Lower leg skin (tissue), 4 donors: ENCODE measurements around the gene PHTF2. TPM values are rescaled to one million over a fixed set of nuclear protein-coding genes. Genes with fewer than 3 reads are reported as not detected.

Source experiments
- DNase-seq, 2 donors: peaks; one replicate each; pipeline ENCODE4 v3.0.0-alpha.2; 2019; ENCODE audit warnings: low spot score in 2 of 2
- H3K4me3 ChIP-seq: fragments of 200-600 bp; sonication (generic); 2 replicates; pipeline ENCODE4 v1.5.1; 2017; ENCODE audit warnings: mild to moderate bottlenecking, low read depth; ENCODE audit not compliant: poor library complexity, severe bottlenecking
- CTCF ChIP-seq, 3 donors: fragments of 450-650 bp; IDR thresholded peaks; one replicate each; pipeline ENCODE4 v1.5.1; 2016; ENCODE audit warnings: antibody characterized with exemption in 3 of 3, mild to moderate bottlenecking in 3 of 3, moderate library complexity in 2 of 3
- POLR2A ChIP-seq, 2 donors: fragments of 450-650 bp; IDR thresholded peaks; one replicate each; pipeline ENCODE4 v1.6.1; 2016 to 2017; ENCODE audit warnings: antibody characterized with exemption in 2 of 2, mild to moderate bottlenecking in 1 of 2, moderate library complexity in 1 of 2
- WGBS, 2 donors: methylation state at CpG; one replicate each; pipeline ENCODE4 v1.1.5; 2018; 5-methylcytosine and 5-hydroxymethylcytosine counted together
- intact Hi-C: fragments of 100-400 bp; cut with DNase I; formaldehyde crosslinking; loops from one replicate; pipeline ENCODE4 v1.15.0; 2023; ENCODE audit warnings: low total_unique reads
- total RNA-seq, 4 donors: library from RNA; depleted of rRNA; stranded (reverse); fragments of >200 nt; gene quantifications; one replicate each; pipeline ENCODE4 v1.1.0, GENCODE V29; 2016

PHTF2 gene
- total RNA-seq, 4 donors from 2014 or later, result 6.9 to 11.9 (median 9.8) TPM

GRCh38 chr7:77794000-77794399 is 4.6 kb upstream of the PHTF2 start:
- H3K4me3 ChIP-seq, result no peak overlapping the region
- no peak for TF ChIP-seq POLR2A (IDR thresholded peaks at IDR 0.05)
- no peak for TF ChIP-seq CTCF (IDR thresholded peaks at IDR 0.05)
- 89 to 95% methylated on average over 4 of the region's 4 CpGs for WGBS, 2 donors
- intact Hi-C loops, result no loop called here
- no peak for DNase-seq

DNA sequence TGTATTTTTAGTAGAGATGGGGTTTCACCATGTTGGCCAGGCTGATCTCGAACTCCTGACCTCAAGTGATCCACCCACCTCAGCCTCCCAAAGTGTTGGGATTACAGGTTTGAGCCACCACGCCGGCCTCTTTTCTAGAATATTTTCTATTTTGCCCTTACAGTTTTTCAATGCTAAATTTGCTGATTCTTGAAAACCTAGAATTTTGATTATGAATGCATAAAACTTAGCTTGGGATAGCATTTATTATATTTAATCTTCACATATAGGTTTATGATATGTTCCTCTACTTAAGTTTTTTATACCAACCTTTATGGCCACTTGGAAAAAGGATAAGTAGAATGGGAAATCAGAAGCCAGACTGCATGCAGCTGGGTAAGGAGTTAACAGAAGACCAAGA is 2.5 kb upstream of the PHTF2 start:
- intact Hi-C loops, result no loop called here
- 65 to 97% methylated on average over 3 of the region's 3 CpGs for WGBS, 2 donors
- TF ChIP-seq CTCF (IDR thresholded peaks at IDR 0.05), result no peak
- TF ChIP-seq POLR2A (IDR thresholded peaks at IDR 0.05), result no peak

GRCh38 chr7:77796960-77797359 is 1.6 kb upstream of the PHTF2 start:
- DNase-seq, result no peak
- WGBS, 2 donors, result 24 to 30% methylated on average over 5 of the region's 5 CpGs
- H3K4me3 ChIP-seq, result peak overlapping the region; percentile 70
- intact Hi-C loops, result no loop called here
- TF ChIP-seq POLR2A (IDR thresholded peaks at IDR 0.05) (no peak), CTCF (IDR thresholded peaks at IDR 0.05) (no peak)

More for the DNA sequence above, 2.5 kb upstream of the PHTF2 start:
- no peak overlapping the region for H3K4me3 ChIP-seq
- no peak for DNase-seq

DNA sequence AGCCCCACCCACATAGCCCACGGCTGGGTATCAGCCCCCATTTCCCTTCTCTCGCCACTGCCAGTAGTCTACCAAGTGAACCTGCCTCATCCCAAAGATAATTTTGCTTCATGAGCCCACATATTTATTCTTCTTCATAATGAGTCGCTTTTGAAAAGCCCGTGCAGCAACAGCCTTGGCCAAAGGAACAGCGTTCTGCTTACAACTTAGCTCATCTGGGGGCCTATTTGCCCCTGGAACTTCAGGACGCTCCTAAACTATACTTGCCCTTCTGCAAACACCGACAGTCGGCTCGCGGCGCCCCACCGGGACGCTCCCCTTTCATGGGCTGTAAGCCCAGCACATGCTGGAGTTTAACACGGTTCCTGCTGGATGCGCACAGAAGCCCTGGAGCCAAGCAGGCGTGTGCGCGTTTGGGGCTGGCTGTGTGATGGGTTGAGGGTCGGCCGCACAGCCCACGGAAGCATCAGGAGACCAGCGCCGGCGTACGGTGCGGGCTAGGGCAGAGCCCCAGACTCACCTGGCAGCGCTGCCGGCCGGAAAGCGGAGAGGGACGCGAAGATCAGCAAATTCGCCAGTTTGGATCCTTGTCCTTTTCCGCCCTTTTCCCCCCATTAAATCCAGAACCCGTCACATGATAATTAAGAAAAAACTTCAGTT is 709 bp upstream of the PHTF2 start:
- intact Hi-C loops, result no loop called here
- TF ChIP-seq CTCF (IDR thresholded peaks at IDR 0.05) (no peak), POLR2A (IDR thresholded peaks at IDR 0.05) (no peak)
- peak overlapping the region; percentile 70 for H3K4me3 ChIP-seq
- DNase-seq, result no peak
- WGBS, 2 donors, result 0 to 1% methylated on average over 33 to 35 of the region's 35 CpGs

DNA sequence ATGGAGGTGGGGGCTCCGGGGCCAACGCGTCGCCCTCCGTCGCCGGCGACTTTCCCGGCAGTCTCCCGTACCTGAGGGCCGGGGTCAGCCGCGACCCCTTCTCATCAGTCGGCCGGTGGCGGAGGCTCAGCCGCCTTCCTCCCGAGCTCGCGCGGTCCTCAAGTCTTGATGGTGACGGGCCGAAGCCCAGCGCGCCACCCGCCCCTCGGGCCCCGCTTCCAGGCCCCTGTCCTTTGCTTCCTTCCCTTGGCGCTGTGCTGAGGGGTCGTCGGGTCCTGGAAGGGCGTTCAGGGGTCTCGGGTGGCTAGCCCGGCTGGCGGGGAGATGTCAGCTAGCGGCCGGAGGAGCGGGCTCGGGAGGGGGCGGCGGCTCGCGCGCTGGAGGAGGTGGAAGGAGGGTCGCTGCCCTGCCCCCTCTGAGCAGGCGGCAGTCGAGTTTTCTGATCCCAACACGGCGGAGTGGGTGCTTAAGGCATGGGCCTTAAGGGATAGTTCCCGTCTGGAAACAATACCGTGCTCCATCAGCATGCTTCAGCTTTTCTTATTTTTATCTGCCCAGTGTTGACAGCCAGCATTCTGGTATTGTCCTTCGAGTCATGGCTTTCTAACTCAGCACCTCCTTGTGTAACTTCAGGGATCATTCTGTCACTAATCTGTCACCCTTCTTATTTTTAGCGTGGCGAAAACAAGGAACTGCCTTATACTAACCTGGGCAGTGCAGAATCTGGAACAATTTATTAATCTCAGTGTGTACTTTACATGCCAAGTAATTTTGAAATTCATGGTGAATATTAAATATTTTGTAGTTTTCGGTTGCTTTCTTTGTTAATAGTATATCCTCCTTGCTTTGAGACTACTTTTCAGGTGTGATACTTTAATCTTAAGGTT is 748 bp downstream of the PHTF2 start:
- H3K4me3 ChIP-seq, result peak overlapping the region; percentile 93
- WGBS, 2 donors, result 1 to 3% methylated on average over 18 to 23 of the region's 55 CpGs
- intact Hi-C loops, result no loop called here
- peak; percentile 28 to 89 for DNase-seq
- TF ChIP-seq CTCF (IDR thresholded peaks at IDR 0.05), result no peak
- no peak for TF ChIP-seq POLR2A (IDR thresholded peaks at IDR 0.05)
